H1 (cell line): ENCODE data around the gene BCAP31. TPM values are rescaled to one million over a fixed set of nuclear protein-coding genes. Genes with fewer than 3 reads are reported as not detected.

Source experiments
- CBX5 ChIP-seq: fragments of 300-800, 300-1000 bp; sonication (generic); IDR thresholded peaks from 2 replicates; pipeline ENCODE4 v1.7.1; 2016; ENCODE audit warnings: antibody characterized with exemption, low read length, low read depth
- SP4 ChIP-seq: IDR thresholded peaks from 2 replicates; pipeline ENCODE4 v1.6.1; 2012; ENCODE audit warnings: low read length, inconsistent platforms
- polyA plus RNA-seq, 7 experiments: library from polyadenylated mRNA; depleted of rRNA in 3 of 7; stranded (reverse) in 5 of 7; unstranded in 2 of 7; fragments of >200 nt in 5 of 7; fragments of 200-250 nt in 2 of 7; gene quantifications; 1 replicate in 5 of 7; 2 replicates in 1 of 7; 4 replicates in 1 of 7; pipeline versions ENCODE4 v1.2.1 to v1.2.3, GENCODE V29; 2011 to 2013; ENCODE audit warnings: missing spikeins in 2 of 7, mixed read lengths in 2 of 7
- total RNA-seq: library from RNA; stranded (reverse); fragmentation: NEBNext Ultra II Directional; extraction: Animal tissue kit (Norgen Biotek cat#: 25700); gene quantifications from 2 replicates; pipeline ENCODE4 v1.2.1, GENCODE V29; 2021
- TF ChIP-seq, protein P1 (sequence below): fragments of 300-600 bp; sonication (generic); IDR thresholded peaks from 2 replicates; pipeline ENCODE4 v1.7.1; 2012; ENCODE audit warnings: low read length, moderate library complexity, mild to moderate bottlenecking, inconsistent platforms; ENCODE audit not compliant: insufficient replicate concordance
- TF ChIP-seq, protein P2 (sequence below): IDR thresholded peaks from 2 replicates; pipeline ENCODE4 v1.6.1; 2011; ENCODE audit warnings: low read length, improper control_type of control experiment

Gene BCAP31
- total and polyA plus RNA-seq, 2 of the 8 experiments (the other 6 are each of a cell fraction or from before 2014, with no cell fraction given) = 136 to 159 TPM

DNA sequence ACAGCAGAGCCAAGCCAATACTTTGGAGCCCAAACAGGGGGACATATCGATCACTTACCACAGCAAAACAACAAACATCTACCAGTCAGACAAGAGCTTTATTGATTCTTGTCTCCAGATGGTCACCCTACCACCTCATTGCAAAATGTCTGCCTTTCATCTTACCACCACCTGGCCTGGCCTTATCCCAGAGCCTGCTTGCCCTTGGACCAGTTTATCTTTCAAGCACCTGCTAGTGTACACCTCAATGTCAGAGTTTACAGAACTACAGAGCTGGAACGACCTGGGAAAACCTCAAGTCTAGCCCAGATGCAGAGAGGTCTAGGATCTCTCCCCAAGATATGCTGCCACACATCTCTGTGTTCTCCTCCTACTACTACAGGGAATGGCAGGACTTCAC lies 4.5 kb downstream of the BCAP31 start (continued):
- TF ChIP-seq CBX5 (no peak), SP4 (no peak)
- TF ChIP-seq, protein P1, sequence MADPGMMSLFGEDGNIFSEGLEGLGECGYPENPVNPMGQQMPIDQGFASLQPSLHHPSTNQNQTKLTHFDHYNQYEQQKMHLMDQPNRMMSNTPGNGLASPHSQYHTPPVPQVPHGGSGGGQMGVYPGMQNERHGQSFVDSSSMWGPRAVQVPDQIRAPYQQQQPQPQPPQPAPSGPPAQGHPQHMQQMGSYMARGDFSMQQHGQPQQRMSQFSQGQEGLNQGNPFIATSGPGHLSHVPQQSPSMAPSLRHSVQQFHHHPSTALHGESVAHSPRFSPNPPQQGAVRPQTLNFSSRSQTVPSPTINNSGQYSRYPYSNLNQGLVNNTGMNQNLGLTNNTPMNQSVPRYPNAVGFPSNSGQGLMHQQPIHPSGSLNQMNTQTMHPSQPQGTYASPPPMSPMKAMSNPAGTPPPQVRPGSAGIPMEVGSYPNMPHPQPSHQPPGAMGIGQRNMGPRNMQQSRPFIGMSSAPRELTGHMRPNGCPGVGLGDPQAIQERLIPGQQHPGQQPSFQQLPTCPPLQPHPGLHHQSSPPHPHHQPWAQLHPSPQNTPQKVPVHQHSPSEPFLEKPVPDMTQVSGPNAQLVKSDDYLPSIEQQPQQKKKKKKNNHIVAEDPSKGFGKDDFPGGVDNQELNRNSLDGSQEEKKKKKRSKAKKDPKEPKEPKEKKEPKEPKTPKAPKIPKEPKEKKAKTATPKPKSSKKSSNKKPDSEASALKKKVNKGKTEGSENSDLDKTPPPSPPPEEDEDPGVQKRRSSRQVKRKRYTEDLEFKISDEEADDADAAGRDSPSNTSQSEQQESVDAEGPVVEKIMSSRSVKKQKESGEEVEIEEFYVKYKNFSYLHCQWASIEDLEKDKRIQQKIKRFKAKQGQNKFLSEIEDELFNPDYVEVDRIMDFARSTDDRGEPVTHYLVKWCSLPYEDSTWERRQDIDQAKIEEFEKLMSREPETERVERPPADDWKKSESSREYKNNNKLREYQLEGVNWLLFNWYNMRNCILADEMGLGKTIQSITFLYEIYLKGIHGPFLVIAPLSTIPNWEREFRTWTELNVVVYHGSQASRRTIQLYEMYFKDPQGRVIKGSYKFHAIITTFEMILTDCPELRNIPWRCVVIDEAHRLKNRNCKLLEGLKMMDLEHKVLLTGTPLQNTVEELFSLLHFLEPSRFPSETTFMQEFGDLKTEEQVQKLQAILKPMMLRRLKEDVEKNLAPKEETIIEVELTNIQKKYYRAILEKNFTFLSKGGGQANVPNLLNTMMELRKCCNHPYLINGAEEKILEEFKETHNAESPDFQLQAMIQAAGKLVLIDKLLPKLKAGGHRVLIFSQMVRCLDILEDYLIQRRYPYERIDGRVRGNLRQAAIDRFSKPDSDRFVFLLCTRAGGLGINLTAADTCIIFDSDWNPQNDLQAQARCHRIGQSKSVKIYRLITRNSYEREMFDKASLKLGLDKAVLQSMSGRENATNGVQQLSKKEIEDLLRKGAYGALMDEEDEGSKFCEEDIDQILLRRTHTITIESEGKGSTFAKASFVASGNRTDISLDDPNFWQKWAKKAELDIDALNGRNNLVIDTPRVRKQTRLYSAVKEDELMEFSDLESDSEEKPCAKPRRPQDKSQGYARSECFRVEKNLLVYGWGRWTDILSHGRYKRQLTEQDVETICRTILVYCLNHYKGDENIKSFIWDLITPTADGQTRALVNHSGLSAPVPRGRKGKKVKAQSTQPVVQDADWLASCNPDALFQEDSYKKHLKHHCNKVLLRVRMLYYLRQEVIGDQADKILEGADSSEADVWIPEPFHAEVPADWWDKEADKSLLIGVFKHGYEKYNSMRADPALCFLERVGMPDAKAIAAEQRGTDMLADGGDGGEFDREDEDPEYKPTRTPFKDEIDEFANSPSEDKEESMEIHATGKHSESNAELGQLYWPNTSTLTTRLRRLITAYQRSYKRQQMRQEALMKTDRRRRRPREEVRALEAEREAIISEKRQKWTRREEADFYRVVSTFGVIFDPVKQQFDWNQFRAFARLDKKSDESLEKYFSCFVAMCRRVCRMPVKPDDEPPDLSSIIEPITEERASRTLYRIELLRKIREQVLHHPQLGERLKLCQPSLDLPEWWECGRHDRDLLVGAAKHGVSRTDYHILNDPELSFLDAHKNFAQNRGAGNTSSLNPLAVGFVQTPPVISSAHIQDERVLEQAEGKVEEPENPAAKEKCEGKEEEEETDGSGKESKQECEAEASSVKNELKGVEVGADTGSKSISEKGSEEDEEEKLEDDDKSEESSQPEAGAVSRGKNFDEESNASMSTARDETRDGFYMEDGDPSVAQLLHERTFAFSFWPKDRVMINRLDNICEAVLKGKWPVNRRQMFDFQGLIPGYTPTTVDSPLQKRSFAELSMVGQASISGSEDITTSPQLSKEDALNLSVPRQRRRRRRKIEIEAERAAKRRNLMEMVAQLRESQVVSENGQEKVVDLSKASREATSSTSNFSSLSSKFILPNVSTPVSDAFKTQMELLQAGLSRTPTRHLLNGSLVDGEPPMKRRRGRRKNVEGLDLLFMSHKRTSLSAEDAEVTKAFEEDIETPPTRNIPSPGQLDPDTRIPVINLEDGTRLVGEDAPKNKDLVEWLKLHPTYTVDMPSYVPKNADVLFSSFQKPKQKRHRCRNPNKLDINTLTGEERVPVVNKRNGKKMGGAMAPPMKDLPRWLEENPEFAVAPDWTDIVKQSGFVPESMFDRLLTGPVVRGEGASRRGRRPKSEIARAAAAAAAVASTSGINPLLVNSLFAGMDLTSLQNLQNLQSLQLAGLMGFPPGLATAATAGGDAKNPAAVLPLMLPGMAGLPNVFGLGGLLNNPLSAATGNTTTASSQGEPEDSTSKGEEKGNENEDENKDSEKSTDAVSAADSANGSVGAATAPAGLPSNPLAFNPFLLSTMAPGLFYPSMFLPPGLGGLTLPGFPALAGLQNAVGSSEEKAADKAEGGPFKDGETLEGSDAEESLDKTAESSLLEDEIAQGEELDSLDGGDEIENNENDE = no peak
- TF ChIP-seq, protein P2, sequence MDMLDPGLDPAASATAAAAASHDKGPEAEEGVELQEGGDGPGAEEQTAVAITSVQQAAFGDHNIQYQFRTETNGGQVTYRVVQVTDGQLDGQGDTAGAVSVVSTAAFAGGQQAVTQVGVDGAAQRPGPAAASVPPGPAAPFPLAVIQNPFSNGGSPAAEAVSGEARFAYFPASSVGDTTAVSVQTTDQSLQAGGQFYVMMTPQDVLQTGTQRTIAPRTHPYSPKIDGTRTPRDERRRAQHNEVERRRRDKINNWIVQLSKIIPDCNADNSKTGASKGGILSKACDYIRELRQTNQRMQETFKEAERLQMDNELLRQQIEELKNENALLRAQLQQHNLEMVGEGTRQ = no peak
